ENCODE measurements around the gene CEP70.
"Not testable (repeated sequence)": the region's sequence is repeated elsewhere in the genome, so short reads cannot be mapped to it uniquely, and the experiment has no call there.

The CEP70 gene

DNA sequence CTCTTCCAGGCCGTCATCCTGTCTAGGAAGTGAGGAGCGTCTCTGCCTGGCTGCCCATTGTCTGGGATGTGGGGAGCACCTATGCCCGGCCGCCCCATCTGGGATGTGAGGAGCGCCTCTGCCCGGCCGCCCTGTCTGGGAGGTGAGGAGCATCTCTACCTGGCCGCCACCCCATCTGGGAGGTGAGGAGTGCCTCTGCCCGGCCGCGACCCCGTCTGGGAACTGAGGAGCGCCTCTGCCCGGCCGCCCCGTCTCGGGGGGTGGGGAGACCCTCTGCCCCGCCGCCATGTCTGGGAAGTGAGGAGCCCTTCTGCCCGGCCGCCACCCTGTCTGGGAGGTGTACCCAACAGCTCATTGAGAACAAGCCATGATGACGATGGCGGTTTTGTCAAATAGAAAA, 72.6 kb downstream of the CEP70 start:
- not testable (repeated sequence) for DNase-seq (ENCODE audit: insufficient read length, low spot score)

GRCh38 chr3:138513090-138513843, 80.8 kb downstream of the CEP70 start:
- no peak for DNase-seq (ENCODE audit: insufficient read length, low spot score)
- FAIRE-seq = no peak

More for the DNA sequence above, 72.6 kb downstream of the CEP70 start:
- FAIRE-seq = not testable (repeated sequence)

DNA sequence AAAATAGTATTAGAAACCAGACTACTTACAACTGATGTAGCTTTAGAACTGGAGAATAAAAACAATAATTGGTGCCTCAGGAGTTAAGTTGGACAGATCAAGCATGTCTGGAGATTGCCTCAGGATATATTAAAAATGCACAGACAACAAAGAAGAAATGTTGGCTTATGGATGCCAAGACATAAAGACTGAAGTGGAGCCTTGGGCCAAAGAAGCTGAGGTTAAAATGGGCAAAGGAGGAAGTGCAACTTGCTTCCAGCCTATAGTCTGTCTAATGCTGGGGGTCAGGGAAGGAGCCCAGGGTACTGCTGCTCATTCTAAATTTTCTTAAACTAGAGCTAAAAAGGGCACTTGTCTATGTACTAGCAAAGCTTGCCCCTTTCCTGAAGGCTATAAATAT, 82.1 kb downstream of the CEP70 start:
- no peak for DNase-seq (ENCODE audit: insufficient read length, low spot score)
- FAIRE-seq = no peak

DNA sequence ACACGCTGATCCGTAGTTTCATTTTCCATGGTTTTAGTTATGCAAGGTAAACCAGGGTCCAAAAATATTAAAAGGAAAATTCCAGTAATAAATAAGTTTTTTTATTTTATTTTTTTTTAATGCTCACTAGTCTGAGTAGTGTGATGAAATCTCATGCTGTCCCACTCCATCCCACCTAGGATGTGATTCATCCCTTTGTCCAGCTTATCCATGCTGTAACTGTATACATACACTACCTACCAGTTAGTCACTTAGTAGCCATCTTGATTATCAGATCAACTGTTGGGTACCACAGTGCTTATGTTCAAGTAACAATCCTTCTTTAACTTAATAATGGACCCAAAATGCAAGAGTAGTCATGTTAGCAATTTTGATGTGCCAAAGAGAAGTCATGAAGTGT, 84.5 kb downstream of the CEP70 start:
- no peak for DNase-seq (ENCODE audit: insufficient read length, low spot score)
- no peak for FAIRE-seq

GRCh38 chr3:138507524-138507923, 86.5 kb downstream of the CEP70 start:
- DNase-seq (ENCODE audit: insufficient read length, low spot score) = no peak
- FAIRE-seq = no peak

DNA sequence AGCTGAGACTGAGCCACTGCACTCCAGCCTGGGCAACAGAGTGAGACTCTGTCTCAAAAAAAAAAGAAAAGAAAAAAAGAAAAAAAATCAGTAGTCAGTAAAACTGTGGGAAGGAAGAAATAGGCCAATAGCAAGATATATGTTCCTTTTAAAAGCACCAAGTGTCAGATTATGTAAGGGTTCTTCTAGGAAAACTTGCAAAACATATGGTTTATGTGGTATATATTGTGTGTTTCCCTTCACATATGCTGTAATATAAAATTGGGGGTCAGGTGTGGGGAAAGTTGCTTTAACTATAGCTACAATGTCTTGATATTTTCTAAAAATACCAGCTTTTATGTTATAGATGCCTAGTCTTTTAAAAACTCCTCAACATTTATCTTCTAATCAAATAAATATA, 95.1 kb downstream of the CEP70 start:
- DNase-seq (ENCODE audit: insufficient read length, low spot score) (no peak), FAIRE-seq (no peak)

GRCh38 chr3:138497851-138498250, 96.2 kb downstream of the CEP70 start:
- FAIRE-seq (no peak), DNase-seq (ENCODE audit: insufficient read length, low spot score) (no peak)

DNA sequence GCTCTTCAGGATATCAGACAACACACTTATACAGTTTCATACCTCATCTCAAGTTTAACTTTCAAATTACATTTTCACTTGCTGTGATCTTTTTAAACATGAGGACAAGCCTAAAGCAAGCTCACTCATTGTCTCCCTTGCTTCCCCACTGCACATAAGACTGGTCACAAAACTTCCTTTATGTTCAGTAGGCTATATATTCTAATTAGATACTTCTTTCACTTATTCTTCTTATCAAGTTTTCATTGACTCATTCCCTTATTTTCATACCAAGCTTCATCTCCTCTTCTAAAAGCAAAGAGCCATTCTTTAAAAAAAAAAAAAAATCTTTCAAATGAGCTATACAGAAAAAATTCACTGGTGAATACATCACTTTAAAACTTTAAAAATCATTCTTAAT, 97.0 kb downstream of the CEP70 start:
- no peak for DNase-seq (ENCODE audit: insufficient read length, low spot score)
- FAIRE-seq = no peak

GRCh38 chr3:138496436-138496835, 97.6 kb downstream of the CEP70 start:
- DNase-seq (ENCODE audit: insufficient read length, low spot score) (no peak), FAIRE-seq (no peak)

GRCh38 chr3:138495638-138496037, 98.4 kb downstream of the CEP70 start:
- not testable (repeated sequence) for FAIRE-seq; DNase-seq (ENCODE audit: insufficient read length, low spot score)

DNA sequence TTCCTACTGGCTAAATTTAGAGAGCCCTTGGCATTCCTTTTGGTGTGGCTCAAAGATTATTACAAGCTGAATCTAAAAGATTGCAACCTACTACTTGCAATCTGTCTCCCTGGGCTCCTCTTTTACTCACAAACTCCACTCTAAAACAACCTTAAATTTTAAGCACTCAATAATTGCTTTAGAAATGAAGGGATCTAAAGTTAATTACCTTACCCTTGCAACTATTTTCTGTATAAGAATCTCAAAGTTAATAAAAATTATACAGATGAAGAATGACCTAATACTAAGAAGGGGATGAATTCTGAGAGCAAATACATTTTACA, 99.5 kb downstream of the CEP70 start:
- FAIRE-seq = no peak
- DNase-seq (ENCODE audit: insufficient read length, low spot score) = no peak

- DNase-seq (ENCODE audit: insufficient read length, low spot score) = peak; percentile 14
- no peak for FAIRE-seq
Observed at GRCh38 chr3:138493804-138494606, 100.1 kb downstream of the CEP70 start.

DNA sequence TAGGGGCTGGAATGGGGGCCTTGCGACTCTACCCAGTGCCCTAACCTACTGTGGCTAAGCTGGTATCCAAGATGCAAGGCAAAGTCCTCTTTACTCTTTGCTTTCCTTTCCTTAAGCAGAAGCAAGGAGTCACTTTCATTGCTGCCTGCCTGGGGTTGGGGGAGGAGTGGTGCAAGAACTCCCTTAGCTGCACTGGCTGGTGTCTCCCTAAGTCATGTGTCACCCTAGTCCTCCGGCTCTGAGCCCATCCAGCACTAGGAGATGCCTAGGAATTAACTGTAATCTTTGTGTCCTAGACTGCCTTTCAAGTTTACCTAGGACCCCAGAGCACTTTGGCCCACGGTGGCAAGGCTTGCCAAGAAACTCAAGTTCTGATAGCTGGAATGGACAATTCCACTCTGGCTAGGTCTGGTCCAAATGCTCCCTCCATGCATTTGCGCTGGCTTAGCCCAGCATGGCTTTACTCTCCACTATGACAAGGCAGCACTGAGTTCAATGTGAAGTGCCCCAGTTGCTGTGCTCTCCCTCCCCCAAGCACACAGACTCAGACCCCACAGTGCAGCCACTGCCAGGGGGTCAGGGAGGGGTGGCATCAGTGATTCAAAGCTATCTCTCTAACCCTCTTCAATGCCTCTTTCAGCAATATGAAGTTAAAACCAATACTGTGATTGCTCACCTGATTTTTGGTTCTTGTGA, 100.9 kb downstream of the CEP70 start:
- no peak for FAIRE-seq
- no peak for DNase-seq (ENCODE audit: insufficient read length, low spot score)

- FAIRE-seq = no peak
- no peak for DNase-seq (ENCODE audit: insufficient read length, low spot score)
Observed at GRCh38 chr3:138491971-138492370, 102.1 kb downstream of the CEP70 start.

DNA sequence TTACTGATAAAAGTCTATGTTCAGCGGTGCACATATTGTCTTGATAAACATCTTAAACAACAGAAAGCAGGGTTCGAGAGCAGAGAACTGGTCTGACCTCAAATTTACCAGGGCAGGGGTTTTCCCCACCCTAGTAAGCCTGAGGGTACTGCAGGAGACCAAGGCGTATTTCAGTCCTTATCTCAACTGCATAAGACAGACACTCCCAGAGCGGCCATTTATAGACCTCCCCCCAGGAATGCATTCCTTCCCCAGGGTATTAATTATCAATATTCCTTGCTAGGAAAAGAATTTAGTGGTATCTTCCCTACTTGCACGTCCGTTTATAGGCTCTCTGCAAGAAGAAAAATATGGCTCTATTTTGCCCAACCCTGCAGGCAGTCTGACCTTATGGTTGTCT, 107.5 kb downstream of the CEP70 start:
- FAIRE-seq; DNase-seq (ENCODE audit: insufficient read length, low spot score): not testable (repeated sequence)

DNA sequence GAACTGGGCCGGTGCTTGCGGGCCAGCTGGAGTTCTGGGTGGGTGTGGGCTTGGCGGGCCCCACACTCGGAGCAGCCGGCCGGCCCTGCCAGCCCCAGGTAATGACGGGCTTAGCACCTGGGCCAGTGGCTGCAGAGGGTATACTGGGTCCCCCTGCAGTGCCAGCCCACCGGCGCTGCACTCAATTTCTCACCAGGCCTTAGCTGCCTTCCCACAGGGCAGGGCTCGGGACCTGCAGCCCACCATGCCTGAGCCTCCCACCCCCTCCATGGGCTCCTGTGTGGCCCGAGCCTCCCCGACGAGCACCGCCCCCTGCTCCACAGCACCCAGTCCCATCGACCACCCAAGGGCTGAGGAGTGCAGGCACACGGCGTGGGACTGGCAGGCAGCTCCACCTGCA, 109.4 kb downstream of the CEP70 start:
- not testable (repeated sequence) for DNase-seq (ENCODE audit: insufficient read length, low spot score); FAIRE-seq

- FAIRE-seq = no peak
- peak; percentile 58 for DNase-seq (ENCODE audit: insufficient read length, low spot score)
Observed at GRCh38 chr3:138479438-138479863, 114.6 kb downstream of the CEP70 start.

- FAIRE-seq (peak; percentile 63), DNase-seq (ENCODE audit: insufficient read length, low spot score) (no peak)
Observed at GRCh38 chr3:138477801-138478200, 116.3 kb downstream of the CEP70 start.

DNA sequence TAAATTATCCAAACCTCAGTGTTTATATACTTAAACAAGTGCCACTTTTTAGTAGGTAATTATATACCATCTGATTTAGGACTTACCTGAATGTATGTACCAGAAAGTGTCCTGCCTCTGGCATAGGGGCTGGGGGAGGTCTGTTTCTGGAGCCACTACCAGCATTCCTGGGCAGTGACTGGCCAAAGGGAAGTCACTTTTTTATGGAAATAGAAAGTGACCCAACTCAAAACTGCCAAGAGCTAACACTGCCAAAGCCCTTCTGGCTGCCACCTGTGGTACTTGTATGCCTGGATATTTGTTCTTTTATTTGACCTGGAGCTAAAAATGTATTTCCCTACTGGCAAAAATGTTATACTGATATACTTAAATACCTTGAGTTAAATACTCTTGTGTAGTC, 116.9 kb downstream of the CEP70 start:
- FAIRE-seq (no peak), DNase-seq (ENCODE audit: insufficient read length, low spot score) (no peak)

GRCh38 chr3:138476526-138476925, 117.5 kb downstream of the CEP70 start:
- DNase-seq (ENCODE audit: insufficient read length, low spot score) = no peak
- FAIRE-seq = no peak

DNA sequence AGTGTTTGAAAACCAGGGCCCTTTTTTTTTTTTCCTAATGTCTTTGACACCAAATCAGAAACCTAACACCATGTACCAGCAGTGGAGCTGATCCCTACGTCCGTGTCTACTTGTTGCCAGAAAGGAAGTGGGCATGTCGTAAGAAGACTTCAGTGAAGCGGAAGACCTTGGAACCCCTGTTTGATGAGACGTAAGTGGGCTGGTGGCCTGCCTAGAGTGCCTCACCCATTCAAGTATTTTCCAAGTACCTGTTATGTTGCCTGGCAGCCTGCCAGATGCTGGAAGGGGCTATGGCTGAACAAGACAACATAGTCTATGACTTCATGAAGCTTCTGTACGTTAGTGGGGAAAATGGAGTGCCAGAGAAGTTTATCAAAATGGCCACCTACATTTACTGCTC, 119.9 kb downstream of the CEP70 start:
- no peak for DNase-seq (ENCODE audit: insufficient read length, low spot score)
- FAIRE-seq = no peak
